CD8-positive, alpha-beta memory T cell (primary cell): Measurements from ENCODE around the gene PPP1R7. TPM values are rescaled to one million over a fixed set of nuclear protein-coding genes. Genes with fewer than 3 reads are reported as not detected.

Experiments
- CTCF ChIA-PET: fragments of 350-600 bp; sonication (Branson Sonifier 250); formaldehyde crosslinking; loops from one replicate; lab custom pipeline; 2021; ENCODE audit warnings: antibody characterized with exemption; lab: Charles Lee
- POLR2A ChIA-PET: fragments of 350-600 bp; sonication (Branson Sonifier 250); formaldehyde crosslinking; loops from one replicate; lab custom pipeline; 2021; ENCODE audit warnings: antibody characterized with exemption; lab: Charles Lee
- DNase-seq, 5 donors: peaks; one replicate each; pipeline versions ENCODE4 v3.0.0 to v3.0.0-alpha.2; 2020 to 2022; ENCODE audit warnings: mixed read lengths in 1 of 5
- H3K27ac ChIP-seq: one replicate; pipeline ENCODE4 v1.7.0; 2013; ENCODE audit warnings: low read depth, mild to moderate bottlenecking, low read length, moderate library complexity
- H3K27me3 ChIP-seq: 2 replicates; pipeline ENCODE4 v1.7.0; 2013; ENCODE audit warnings: low read length, mild to moderate bottlenecking; ENCODE audit not compliant: insufficient read depth, poor library complexity, severe bottlenecking
- H3K36me3 ChIP-seq: 2 replicates; pipeline ENCODE4 v1.7.0; 2013; ENCODE audit warnings: mild to moderate bottlenecking, low read length, moderate library complexity; ENCODE audit not compliant: insufficient read depth
- H3K4me1 ChIP-seq: 2 replicates; pipeline ENCODE4 v1.7.0; 2013; ENCODE audit warnings: mild to moderate bottlenecking, low read length, moderate library complexity; ENCODE audit not compliant: insufficient read depth
- H3K4me3 ChIP-seq: 2 replicates; pipeline ENCODE4 v1.7.0; 2013; ENCODE audit warnings: mild to moderate bottlenecking, low read length
- H3K9me3 ChIP-seq: 2 replicates; pipeline ENCODE4 v1.7.0; 2013; ENCODE audit warnings: mild to moderate bottlenecking, low read length
- H3K27ac Mint-ChIP-seq, 8 donors: one replicate each; pipeline ENCODE4 v1.8.0; 2020 to 2021; ENCODE audit warnings: mixed read lengths in 8 of 8, mild to moderate bottlenecking in 6 of 8, inconsistent platforms in 3 of 8, moderate library complexity in 3 of 8
- H3K27me3 Mint-ChIP-seq, 2 donors: one replicate each; pipeline ENCODE4 v1.8.0; 2020 to 2021; ENCODE audit warnings: mixed read lengths in 2 of 2, mild to moderate bottlenecking in 1 of 2, moderate library complexity in 1 of 2
- H3K36me3 Mint-ChIP-seq, 3 donors: one replicate each; pipeline ENCODE4 v1.8.0; 2020 to 2021; ENCODE audit warnings: mixed read lengths in 3 of 3, inconsistent platforms in 1 of 3, mild to moderate bottlenecking in 1 of 3
- H3K4me1 Mint-ChIP-seq, 3 donors: one replicate each; pipeline ENCODE4 v1.8.0; 2020 to 2021; ENCODE audit warnings: mixed read lengths in 3 of 3, inconsistent platforms in 1 of 3, mild to moderate bottlenecking in 1 of 3
- H3K4me3 Mint-ChIP-seq, 7 donors: one replicate each; pipeline ENCODE4 v1.8.0; 2020 to 2021; ENCODE audit warnings: mixed read lengths in 7 of 7, mild to moderate bottlenecking in 6 of 7, moderate library complexity in 4 of 7, inconsistent platforms in 2 of 7
- H3K9me3 Mint-ChIP-seq, 5 donors: one replicate each; pipeline ENCODE4 v1.8.0; 2020 to 2022; ENCODE audit warnings: mixed read lengths in 5 of 5, mild to moderate bottlenecking in 3 of 5, moderate library complexity in 2 of 5, inconsistent platforms in 1 of 5
- polyA plus RNA-seq: library from polyadenylated mRNA; unstranded; fragments of 300-500 nt; fragmentation: Illumina TruSeq; gene quantifications from one replicate; pipeline ENCODE4 v1.2.3, GENCODE V29; 2021
- total RNA-seq, 2 experiments: library from RNA; stranded (reverse); gene quantifications; one replicate each; pipeline ENCODE4 v1.2.3, GENCODE V29; 2021

PPP1R7 gene
- total and polyA plus RNA-seq, 3 experiments from 2014 or later: 82.6 to 132 (median 87.2) TPM

DNA sequence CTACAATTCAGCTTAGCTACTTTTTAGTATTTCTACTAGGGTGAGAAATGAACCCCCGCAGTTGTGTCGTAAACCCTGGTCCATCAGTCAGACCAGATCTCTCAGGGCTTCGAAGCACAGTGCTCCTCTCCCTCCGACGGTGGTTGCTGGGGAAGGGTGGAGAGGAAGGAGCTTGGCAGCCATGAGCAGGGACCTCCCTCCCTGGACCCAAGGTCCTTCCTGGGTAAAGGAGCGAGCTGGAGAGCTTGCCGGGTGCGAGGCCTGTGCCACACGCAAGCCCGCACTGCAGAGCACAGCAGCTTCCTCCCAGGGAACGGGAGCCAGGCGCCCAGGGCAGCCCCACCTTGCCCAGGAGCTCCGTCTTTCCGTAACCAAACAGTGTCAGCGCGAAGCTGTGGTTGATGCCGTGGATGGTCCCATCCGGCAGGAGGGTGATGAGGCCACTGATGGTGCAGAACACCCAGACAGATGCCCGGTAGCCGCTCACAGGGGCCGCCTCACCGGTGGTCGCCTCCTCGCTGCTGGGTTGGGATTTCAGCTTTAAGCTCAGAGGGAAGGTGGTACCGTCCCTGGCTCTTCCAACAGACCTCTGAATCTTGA is 13.5 kb upstream of the PPP1R7 start:
- DNase-seq: no peak
- no peak overlapping the region for H3K27ac ChIP-seq
- H3K27me3 ChIP-seq: no peaks in the 10 kb centered on the region
- H3K4me3 ChIP-seq: no peak overlapping the region
- Mint-ChIP-seq H3K9me3 (no peaks in the 10 kb centered on the region), H3K4me1 (no peaks in the 10 kb centered on the region), H3K36me3 (peaks cover 7 to 90% (median 18%) of the 10 kb centered on the region in 3 donors), H3K27me3 (no peaks in the 10 kb centered on the region), H3K27ac (peak overlapping the region in 1 of 8 donors; percentile 50), H3K4me3 (no peak overlapping the region)
- CTCF ChIA-PET: interaction anchor here (1.1 to 2.3 kb wide), 3 partner anchors 9 to 41 kb away, joined by 3 to 10 read pairs (median 3); partner anchors contain the start of genes PASK and PPP1R7
- H3K4me1 ChIP-seq: no peaks in the 10 kb centered on the region
- POLR2A ChIA-PET: interaction anchor here (1.1 kb wide), 1 partner anchor 26 kb away, joined by 3 read pairs; no protein-coding TSS in a partner anchor
- H3K9me3 ChIP-seq: no peaks in the 10 kb centered on the region
- H3K36me3 ChIP-seq: peaks cover 9% of the 10 kb centered on the region

DNA sequence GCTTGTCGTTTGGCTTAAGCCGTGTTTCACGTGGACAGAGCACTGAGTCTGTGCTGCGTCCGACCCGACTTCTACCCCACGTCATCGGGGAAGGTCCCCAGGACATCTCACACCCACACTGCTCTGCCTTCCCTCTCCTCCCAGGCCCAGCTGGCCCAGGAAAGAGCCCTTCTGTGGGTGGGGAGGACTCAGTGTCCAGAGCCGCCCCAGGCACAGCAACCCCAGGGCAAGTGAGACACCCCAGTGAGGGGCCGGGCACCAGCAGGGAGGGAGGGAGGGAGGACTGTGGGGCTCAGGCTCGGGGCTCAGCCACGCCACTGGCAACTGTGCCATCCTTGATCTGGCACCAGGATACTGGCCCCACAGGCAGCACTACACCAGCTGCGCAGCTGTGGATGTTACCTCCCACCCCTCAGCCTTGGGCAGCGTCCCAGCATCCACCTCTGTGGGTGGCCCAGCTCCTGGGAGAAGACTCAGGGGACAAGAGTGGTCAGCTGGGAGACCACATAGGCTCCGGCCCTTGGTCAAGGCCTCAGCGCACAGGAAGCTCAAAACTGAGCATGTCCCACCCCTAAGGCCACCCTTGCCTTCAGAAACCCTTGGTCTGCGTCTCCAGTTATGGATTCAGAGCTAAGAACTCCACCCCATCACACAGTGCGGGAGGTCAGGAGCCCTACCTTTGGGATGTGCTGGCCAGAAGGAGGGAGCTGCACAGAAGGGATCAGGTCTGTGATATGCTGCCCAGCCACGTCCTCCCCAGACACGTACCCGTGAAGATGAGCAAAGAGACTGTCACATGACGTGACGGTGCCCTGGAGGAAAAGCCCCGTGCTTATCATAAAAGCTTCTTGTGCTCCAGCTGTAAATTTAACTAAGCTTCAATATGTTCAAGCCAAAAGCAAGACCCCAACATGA is 12.7 kb upstream of the PPP1R7 start:
- Histone ChIP-seq H3K4me1 (no peaks in the 10 kb centered on the region), H3K36me3 (peaks cover 9% of the 10 kb centered on the region), H3K27ac (no peak overlapping the region), H3K9me3 (no peaks in the 10 kb centered on the region), H3K4me3 (no peak overlapping the region), H3K27me3 (no peaks in the 10 kb centered on the region)
- ChIA-PET CTCF (interaction anchor here (1.2 to 2.3 kb wide), 3 partner anchors 13 to 42 kb away, joined by 3 to 10 read pairs (median 4); partner anchors contain the start of genes PASK and PPP1R7), POLR2A (no interaction called here)
- no peak for DNase-seq
- Mint-ChIP-seq H3K9me3 (no peaks in the 10 kb centered on the region), H3K27me3 (no peaks in the 10 kb centered on the region), H3K36me3 (peaks cover 12 to 94% (median 20%) of the 10 kb centered on the region in 3 donors), H3K4me3 (no peak overlapping the region), H3K4me1 (peaks cover 0 to 1% (median 0%) of the 10 kb centered on the region in 3 donors), H3K27ac (peak overlapping the region in 1 of 8 donors; percentile 50)

DNA sequence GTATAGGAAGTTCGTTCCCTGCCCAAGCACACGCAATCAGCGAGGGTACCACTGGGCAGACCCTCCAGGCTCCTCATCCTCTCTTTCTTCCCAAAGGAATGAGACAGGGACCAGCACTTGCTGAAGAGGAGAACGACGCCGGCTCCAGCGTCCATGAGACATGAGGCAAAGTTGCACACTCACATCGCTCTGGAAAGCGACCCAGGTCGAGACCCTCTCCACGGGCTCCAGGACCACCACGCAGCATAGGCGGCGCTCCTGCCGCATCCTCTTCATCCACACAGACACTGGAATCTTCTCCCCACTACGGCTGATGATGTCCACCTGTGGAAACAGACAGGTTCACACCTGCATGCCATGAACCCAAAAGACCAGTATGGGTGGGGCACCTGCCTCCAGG is 11.8 kb upstream of the PPP1R7 start:
- POLR2A ChIA-PET: no interaction called here

DNA sequence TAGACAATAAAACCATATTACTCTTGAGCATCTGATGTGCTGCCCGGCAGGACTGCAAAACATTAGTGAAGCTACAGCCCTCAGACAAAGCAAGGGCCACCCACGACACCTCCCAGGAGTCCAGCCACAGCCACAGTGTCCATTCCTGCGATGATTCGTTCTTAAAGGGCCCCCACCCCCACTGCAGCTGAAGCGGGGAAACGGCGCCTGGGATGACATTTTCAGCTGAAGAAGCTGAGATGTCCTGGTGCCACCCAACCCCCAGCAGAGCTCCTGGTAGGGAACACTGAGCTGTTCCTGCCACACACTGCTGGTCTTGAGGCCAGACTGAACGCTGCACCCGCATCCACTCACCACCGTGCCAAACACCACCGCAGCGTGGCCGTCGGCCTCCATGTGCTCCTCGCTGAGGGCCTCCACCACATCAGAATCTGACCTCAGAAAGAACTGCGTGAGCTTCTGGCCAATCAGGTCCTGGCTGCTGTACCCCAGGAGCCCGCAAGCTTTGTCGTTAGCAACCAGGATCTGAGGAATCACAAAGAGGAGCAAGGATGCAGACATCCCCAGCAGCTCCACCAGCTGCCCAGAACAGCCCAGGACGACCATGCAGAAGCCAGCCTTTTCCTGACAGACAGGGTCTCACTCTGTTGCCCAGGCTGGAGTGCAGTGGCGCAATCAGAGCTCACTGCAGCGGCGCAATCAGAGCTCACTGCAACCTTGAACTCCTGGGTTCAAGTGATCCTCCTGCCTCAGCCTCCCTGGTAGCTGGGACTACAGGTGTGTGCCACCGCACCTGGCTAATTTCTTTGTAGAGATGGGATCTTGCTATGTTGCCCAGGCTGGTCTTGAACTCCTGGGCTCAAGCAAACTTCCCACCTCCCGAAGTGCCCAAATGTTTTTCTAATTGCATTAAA is 10.5 kb upstream of the PPP1R7 start:
- no peak for DNase-seq
- Mint-ChIP-seq H3K36me3 (peaks cover 12 to 92% (median 19%) of the 10 kb centered on the region in 3 donors), H3K4me3 (no peak overlapping the region), H3K27ac (peak overlapping the region in 1 of 8 donors; percentile 55), H3K4me1 (peaks cover 0 to 8% (median 1%) of the 10 kb centered on the region in 3 donors), H3K9me3 (no peaks in the 10 kb centered on the region), H3K27me3 (no peaks in the 10 kb centered on the region)
- no peaks in the 10 kb centered on the region for H3K9me3 ChIP-seq
- no peak overlapping the region for H3K4me3 ChIP-seq
- no peak overlapping the region for H3K27ac ChIP-seq
- H3K27me3 ChIP-seq: no peaks in the 10 kb centered on the region
- peaks cover 9% of the 10 kb centered on the region for H3K36me3 ChIP-seq
- CTCF ChIA-PET: interaction anchor here (2.2 kb wide), 1 partner anchor 10 kb away, joined by 8 read pairs; the partner anchor contains the start of genes PASK and PPP1R7
- no peaks in the 10 kb centered on the region for H3K4me1 ChIP-seq
- POLR2A ChIA-PET: no interaction called here

More for the DNA sequence above, 11.8 kb upstream of the PPP1R7 start:
- H3K27ac ChIP-seq: no peak overlapping the region
- H3K27ac Mint-ChIP-seq: peak overlapping the region in 2 of 8 donors; percentile 26 to 31
- H3K36me3 Mint-ChIP-seq: peaks cover 12 to 92% (median 15%) of the 10 kb centered on the region in 3 donors
- H3K27me3 Mint-ChIP-seq: no peaks in the 10 kb centered on the region
- CTCF ChIA-PET: interaction anchor here (1.5 kb wide), 1 partner anchor 14 kb away, joined by 4 read pairs; no protein-coding TSS in a partner anchor
- H3K4me3 ChIP-seq: no peak overlapping the region
- H3K4me1 Mint-ChIP-seq: peaks cover 0 to 1% (median under 1%) of the 10 kb centered on the region in 3 donors
- H3K4me3 Mint-ChIP-seq: no peak overlapping the region
- H3K9me3 Mint-ChIP-seq: no peaks in the 10 kb centered on the region
- H3K27me3 ChIP-seq: no peaks in the 10 kb centered on the region
- no peaks in the 10 kb centered on the region for H3K9me3 ChIP-seq
- no peak for DNase-seq
- peaks cover 9% of the 10 kb centered on the region for H3K36me3 ChIP-seq
- no peaks in the 10 kb centered on the region for H3K4me1 ChIP-seq

- Histone ChIP-seq H3K4me1 (no peaks in the 10 kb centered on the region), H3K27me3 (no peaks in the 10 kb centered on the region), H3K27ac (no peak overlapping the region), H3K9me3 (no peaks in the 10 kb centered on the region), H3K4me3 (no peak overlapping the region), H3K36me3 (peaks cover 9% of the 10 kb centered on the region)
- CTCF ChIA-PET: interaction anchor here (2.2 kb wide), 1 partner anchor 9 kb away, joined by 8 read pairs; the partner anchor contains the start of genes PASK and PPP1R7
- Mint-ChIP-seq H3K27me3 (no peaks in the 10 kb centered on the region), H3K4me1 (peaks cover 0 to 8% (median 1%) of the 10 kb centered on the region in 3 donors), H3K9me3 (no peaks in the 10 kb centered on the region), H3K4me3 (no peak overlapping the region), H3K27ac (no peak overlapping the region), H3K36me3 (peaks cover 12 to 89% (median 19%) of the 10 kb centered on the region in 3 donors)
- POLR2A ChIA-PET: no interaction called here
- no peak for DNase-seq
Observed at GRCh38 chr2:241140445-241140840, 9.8 kb upstream of the PPP1R7 start.

GRCh38 chr2:241141214-241141770 is 9.0 kb upstream of the PPP1R7 start:
- H3K36me3 ChIP-seq: peaks cover 9% of the 10 kb centered on the region
- Mint-ChIP-seq H3K36me3 (peaks cover 12 to 82% (median 19%) of the 10 kb centered on the region in 3 donors), H3K9me3 (no peaks in the 10 kb centered on the region), H3K4me3 (no peak overlapping the region), H3K27me3 (no peaks in the 10 kb centered on the region), H3K27ac (peak overlapping the region in 1 of 8 donors; percentile 88), H3K4me1 (peaks cover 1 to 11% (median 3%) of the 10 kb centered on the region in 3 donors)
- POLR2A ChIA-PET: no interaction called here
- no peaks in the 10 kb centered on the region for H3K4me1 ChIP-seq
- CTCF ChIA-PET: interaction anchor here (2.2 kb wide), 1 partner anchor 8 kb away, joined by 8 read pairs; the partner anchor contains the start of genes PASK and PPP1R7
- no peaks in the 10 kb centered on the region for H3K9me3 ChIP-seq
- H3K27ac ChIP-seq: no peak overlapping the region
- H3K27me3 ChIP-seq: no peaks in the 10 kb centered on the region
- no peak for DNase-seq
- H3K4me3 ChIP-seq: no peak overlapping the region

DNA sequence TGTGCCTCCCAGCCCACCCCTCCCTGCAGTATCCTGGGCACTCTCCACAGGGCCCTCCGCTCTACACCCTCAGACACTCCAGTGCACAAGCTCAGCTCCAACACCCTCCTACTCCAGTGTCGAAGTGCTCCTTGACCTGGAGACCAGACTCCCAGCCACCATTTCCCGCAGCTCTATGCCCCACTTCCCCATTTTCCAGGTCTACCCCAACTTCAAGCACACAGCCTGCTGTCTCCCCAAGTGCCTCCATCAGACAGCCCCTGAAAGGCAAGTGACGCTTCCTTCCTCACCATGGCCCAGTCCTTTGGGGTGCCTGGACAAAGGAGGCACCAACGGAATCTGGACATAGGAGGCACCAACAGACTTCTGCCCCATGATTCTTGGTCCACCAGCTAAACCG is 8.2 kb upstream of the PPP1R7 start:
- H3K9me3 Mint-ChIP-seq: no peaks in the 10 kb centered on the region
- no peaks in the 10 kb centered on the region for H3K4me1 ChIP-seq
- H3K4me3 ChIP-seq: no peak overlapping the region
- H3K4me3 Mint-ChIP-seq: no peak overlapping the region
- H3K27me3 Mint-ChIP-seq: no peaks in the 10 kb centered on the region
- DNase-seq: no peak
- no peaks in the 10 kb centered on the region for H3K27me3 ChIP-seq
- H3K36me3 ChIP-seq: peaks cover 9% of the 10 kb centered on the region
- H3K9me3 ChIP-seq: no peaks in the 10 kb centered on the region
- ChIA-PET POLR2A (no interaction called here), CTCF (no interaction called here)
- no peak overlapping the region for H3K27ac ChIP-seq
- H3K4me1 Mint-ChIP-seq: peaks cover 1 to 19% (median 8%) of the 10 kb centered on the region in 3 donors
- peaks cover 12 to 74% (median 19%) of the 10 kb centered on the region in 3 donors for H3K36me3 Mint-ChIP-seq
- peak overlapping the region in 1 of 8 donors; percentile 61 for H3K27ac Mint-ChIP-seq
